HG03159 (cell line): ENCODE results near the gene TREML4.

Experiments used
- ATAC-seq: cut with Tn5 transposase; IDR thresholded peaks from one replicate; pipeline ENCODE4 v1.9.1; 2021; ENCODE audit warnings: mild to moderate bottlenecking, moderate library complexity; ENCODE audit not compliant: unreplicated experiment

Gene TREML4

DNA sequence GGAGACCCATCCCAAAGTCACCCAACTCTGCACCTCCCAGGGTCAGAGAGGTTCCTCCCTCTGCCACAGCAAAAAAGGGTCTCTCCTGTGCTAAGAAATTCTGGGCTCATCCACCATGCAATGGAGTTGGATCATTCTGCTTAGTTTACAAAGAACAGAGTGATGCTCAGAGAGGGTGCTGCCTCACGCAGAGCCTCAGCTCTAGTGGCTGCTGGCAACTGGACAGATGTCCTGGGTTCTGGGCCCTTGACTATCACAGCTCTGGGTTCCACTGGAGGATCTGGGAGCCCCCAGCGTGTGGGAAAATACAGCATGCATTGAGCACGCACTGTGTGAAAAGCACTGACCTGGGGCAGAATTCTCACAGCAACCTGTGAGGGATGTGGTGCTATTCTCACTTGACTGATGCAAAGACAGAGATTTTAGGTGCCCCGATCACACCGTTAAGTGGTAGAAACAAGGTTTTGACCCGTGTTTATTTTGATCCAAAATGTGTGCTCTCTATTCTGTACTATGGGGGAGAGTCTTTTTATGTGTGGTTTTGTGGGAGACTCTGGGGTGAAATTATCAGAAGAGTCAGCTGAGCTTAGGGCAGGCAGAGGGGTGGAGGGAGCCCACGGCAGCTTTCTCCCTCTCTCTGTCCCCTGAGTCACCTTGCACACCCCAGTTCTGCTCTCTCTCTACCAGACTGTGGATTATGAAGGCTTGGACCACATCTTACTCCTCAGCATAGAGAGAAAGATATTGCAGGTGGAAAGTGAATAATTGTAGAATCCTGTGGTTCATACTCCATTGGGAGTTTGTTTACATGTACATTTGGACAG, 19.9 kb downstream of the TREML4 start:
- ATAC-seq: no peak

DNA sequence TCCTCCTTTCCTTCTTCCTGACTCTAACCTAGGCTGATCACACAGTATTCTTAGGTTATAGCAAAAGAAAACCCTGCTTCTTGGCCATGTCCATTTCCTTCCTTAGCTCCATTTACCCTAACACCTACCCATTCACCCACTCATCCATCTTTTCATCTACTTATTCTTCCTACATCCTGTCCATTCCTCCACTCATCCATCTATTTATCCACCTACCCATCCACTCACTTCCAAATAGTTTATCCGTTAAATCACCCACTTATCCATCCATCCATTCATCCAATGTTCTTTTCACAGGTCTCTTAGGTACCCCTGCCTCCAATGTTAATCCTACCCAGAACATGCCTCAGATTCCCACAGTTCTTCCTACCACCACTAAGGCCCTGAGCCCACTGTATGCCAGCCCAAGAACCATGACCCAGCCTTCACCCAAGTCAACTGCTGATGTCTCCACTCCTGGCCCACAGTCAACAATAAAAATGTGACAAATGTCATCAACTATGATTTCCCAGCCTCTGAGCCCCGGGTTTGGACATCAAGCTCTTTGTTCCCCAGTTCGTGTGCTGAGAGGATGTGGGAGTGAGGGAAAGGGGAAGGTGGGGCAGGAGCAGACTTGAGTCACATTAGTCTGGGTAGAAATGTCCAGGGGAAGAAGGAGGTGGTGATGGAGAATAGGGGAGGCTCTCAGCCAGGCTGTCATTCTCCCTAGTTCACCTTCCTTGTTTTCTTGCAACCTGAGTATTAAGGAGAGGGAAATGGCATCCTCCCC, 24.4 kb downstream of the TREML4 start:
- no peak for ATAC-seq

GRCh38 chr6:41255110-41255509, 27.0 kb downstream of the TREML4 start:
- no peak for ATAC-seq

DNA sequence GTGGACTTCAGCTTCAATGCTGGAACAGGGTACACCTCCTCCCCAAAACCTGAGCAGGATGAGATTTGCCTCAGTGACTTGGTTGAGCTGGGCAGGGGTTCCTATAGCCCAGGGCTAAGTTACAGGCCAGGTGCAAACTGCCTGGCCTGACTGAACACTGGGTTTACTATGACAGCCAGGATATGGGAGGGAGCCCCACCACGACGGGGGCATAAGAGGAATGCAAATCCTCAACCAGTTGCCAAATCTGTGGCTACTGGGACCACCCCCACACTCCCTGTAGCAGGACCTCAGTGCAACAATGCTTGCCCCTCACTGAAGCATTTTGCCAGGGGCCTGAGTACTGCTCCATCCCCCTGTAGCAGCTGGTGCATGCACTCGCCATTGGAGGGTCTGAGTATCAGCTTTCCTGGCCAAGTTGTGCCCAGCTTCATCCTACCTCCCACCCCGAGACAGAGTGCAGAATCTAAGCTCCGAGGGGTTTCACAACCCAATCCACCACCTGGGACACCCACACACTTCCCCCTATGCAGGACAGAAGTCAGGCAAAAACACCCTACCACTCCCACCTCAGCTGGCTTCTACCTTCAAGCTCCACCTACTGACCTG, 27.6 kb downstream of the TREML4 start:
- no peak for ATAC-seq

- peak; percentile 82 for ATAC-seq
These were observed 28.2 kb downstream of the TREML4 start for GRCh38 chr6:41256383-41256782.

DNA sequence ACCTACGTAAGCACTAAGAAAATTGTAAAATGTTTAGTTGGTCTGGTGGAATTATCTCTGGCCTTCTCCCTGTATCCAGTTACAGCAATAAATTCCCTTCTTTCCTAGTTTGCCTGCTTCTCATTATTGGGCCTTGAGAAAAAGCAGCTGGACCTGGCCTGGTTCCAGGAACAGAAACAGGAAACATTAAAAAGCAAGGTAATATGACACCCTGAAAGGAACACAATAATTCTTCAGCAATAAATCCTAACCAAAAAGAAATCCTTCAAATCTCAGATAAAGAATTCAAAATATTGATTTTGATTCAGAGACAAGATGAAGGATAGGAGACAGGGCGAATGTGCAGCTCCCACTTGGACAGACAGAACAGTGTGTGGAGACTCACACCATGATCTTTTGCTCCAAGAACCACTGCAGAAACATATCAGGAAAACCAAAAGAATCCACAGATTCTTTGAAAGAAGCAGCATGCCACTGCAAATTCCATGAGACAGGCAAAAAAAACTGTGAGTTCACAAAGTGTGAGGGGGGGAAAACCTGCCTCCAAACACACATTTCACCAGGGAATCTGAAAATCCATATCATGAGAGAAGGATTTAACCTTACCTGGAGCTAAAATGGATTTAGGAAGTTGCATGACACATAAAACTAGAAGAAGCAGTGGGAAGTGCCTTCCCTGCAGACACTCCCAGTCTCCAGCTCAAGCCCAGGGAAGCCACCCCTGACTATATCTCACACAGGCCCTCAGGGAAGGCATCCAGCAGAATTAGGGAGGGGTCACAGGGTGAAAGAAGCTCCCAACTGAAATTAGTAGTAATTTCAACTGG, 29.4 kb downstream of the TREML4 start:
- no peak for ATAC-seq

- ATAC-seq: no peak
These were observed 30.0 kb downstream of the TREML4 start for GRCh38 chr6:41258196-41258493.

DNA sequence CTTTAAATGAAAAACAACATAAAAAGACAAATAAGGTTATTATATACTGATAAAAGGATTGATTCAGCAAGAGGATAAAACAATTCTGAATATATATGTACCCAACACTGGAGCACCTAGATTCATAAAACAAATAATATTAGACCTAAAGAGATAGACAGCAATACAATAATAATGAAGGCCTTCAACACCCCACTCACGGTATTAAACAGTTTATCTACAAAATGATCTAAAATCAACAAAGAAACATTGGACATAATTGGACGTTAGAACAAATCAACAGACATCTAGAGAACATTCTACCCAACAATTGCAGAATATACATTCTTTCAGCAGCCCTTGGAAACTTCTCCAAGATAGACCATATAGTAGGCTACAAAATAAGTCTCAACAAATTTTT, 34.3 kb downstream of the TREML4 start:
- ATAC-seq: no peak

- no peak for ATAC-seq
These were observed 35.1 kb downstream of the TREML4 start for GRCh38 chr6:41263267-41263666.

DNA sequence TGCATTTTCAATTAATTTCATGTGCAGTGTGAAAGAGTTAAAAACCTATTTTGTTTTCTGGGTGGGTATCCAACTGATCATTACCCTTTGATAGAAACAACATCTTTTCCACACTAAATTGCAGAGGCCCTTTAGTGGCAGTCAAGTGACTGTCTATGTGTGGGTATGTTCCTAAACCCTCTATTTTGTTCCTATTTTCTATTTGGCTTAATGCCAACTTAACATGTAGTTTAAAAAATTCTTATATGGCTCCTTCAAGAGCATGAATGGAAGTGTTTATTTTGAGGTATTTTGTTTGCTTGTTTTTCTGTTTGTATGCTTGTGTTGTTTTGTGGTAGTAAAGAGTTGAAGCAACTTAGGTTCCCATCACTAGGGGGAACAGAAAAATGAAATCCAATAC, 38.4 kb downstream of the TREML4 start:
- ATAC-seq: no peak

DNA sequence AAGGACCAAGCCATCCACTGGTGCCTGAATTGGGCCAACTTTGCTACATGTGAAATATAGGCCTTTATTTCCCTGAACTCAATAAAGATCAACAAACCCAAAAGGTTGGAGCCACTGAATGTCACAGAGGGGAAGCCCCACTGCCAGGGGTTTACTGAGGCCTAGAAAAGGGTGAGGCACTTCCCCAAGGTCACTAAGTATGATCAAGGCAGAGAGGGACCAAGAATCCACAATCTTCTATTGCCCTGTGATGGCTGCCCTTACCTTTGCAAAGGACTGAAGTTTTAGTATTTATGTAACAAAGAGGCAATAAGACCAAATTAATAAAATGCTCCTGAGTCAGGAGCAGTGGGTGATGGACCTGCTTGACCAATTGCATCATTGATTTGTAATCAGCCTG, 40.3 kb downstream of the TREML4 start:
- ATAC-seq: no peak

DNA sequence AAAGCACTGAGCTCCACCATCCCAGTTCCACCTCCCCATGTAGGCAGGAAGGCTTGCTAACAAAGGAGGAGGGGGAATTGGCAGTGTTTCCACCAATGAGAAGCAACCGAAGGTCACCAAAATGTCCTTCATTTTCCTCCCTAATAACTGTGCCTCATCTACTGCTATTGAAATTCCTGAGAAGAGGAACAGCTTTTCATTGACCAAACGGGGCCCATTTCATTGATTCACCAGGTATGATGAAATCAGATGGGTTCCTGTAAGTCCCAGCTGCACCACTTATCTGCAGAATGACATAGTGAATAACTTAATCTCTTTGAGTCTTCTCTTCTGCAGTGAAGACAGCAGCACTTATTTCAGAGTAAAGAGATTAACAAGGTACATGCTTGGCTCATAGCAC, 41.0 kb downstream of the TREML4 start:
- ATAC-seq: no peak

DNA sequence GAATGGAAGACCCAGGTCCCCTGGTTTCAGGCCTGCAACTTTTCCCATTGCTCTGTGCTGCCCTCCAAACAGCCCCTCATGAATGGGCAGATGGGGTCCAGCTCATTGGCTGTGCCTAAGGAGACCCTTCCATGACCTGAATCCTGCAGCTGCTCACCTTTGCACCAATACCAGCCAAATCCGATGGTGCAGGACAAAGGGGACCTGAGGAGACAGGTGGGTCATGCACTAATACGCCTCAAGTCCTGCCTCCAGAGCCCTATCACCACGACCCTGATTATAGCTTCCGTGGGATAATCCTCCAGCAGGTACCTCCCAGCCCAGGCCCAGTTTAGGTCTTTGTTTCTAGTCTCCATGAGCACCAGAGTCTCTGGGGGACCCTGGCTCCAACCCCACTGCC, 41.6 kb downstream of the TREML4 start:
- ATAC-seq: no peak

- ATAC-seq: no peak
These were observed 43.8 kb downstream of the TREML4 start for GRCh38 chr6:41271901-41272395.

- ATAC-seq: no peak
These were observed 44.6 kb downstream of the TREML4 start for GRCh38 chr6:41272591-41273240.

GRCh38 chr6:41273714-41274113, 45.6 kb downstream of the TREML4 start:
- ATAC-seq: no peak

GRCh38 chr6:41274256-41274655, 46.1 kb downstream of the TREML4 start:
- ATAC-seq: no peak

- no peak for ATAC-seq
These were observed 47.3 kb downstream of the TREML4 start for GRCh38 chr6:41275489-41275888.

GRCh38 chr6:41277605-41278004, 49.5 kb downstream of the TREML4 start:
- ATAC-seq: no peak

- no peak for ATAC-seq
These were observed 50.7 kb downstream of the TREML4 start for GRCh38 chr6:41278699-41279405.
